ENCODE data around the gene ATP9B.

GRCh38 chr18:79186649-79187048, 117.5 kb downstream of the ATP9B start:
- TF ChIP-seq CTCF (conservative IDR thresholded peaks at IDR 0.05) (no peak), ZFX (IDR thresholded peaks at IDR 0.05) (no peak)
